GM21367 (cell line): ENCODE data around the gene ZBTB7A.

Experiments
- ATAC-seq: cut with Tn5 transposase; IDR thresholded peaks from one replicate; pipeline ENCODE4 v1.9.1; 2021; ENCODE audit not compliant: unreplicated experiment

The ZBTB7A gene

DNA sequence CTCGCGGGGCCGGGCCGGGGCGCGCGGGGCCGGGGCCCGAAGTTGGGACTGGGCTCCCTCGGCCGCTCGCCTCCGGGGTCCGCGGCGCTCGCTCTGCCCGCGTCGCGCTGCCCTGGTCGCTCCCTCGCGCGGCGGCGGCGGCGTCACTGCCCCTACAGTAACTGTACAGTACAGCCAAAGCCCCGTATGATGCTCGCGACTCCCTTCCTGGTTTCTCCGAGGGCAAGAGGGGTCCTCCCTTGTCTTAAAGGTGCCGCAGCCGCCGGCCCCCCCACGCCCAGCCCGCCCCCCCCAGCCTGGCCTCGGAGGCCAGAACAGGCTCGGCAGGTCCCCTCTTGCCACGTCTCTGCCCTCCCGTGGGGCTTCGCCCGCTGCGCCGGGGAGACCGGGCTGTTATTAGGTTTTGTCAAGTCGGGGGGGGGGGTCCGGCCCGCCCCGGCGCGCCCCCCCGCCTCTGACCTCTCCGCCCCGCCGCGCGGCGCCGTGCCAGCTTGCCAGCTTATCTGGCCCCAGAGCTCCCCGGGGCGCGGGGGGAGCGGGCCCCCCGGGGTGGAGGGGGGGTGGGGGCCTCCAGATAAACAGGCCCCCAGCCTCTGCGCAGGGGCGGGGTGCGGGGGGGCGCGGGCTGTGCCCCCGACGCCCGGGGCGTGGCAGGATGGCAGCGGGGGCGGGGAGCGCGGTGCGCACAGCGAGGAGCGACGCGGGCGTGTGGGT lies at the start of gene ZBTB7A:
ZBTB7A (minus strand) TSS at position 218 of the 714 bp plus-strand sequence. CDS start 11,667 bp downstream, outside the sequence.
- ATAC-seq: no peak

- no peak for ATAC-seq
Measured at GRCh38 chr19:4115818-4116385, 49.2 kb upstream of the ZBTB7A start.

DNA sequence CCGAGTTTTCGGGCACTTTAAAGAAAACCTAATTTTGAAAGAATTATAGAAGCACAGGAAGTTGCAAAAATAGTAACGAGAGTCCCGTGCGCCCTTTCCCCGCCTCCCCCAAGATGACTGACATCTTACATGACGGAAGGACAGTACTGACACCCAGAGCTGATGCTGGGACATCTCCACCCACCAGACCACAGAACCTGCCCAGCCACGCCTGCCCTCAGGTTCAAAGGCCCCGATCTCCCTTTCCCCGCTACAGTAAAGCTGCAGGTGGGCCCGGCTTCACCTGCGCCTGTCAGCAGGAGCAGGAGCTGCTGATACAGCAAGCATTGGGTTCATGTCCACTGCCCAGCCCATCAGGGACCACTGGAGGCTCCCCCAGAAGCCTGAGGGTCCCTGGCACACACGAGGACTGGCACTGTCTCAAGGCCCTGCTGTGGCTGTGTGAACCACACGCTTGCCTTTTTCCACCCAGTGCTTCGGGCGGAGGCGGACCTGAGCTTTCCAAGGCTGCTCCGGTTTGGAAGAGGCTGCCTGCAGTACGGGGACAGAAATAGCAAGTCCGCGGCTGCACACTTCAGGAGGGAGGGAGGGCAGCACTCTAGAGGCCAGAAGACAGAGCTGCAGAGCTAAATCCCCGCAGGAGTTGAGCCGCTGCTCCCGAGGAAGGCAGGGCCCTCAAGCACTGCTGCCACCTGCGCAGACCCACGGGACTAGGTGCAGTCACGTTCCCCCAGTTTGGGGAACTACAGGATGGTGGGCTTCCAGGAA lies 48.5 kb upstream of the ZBTB7A start:
- no peak for ATAC-seq

DNA sequence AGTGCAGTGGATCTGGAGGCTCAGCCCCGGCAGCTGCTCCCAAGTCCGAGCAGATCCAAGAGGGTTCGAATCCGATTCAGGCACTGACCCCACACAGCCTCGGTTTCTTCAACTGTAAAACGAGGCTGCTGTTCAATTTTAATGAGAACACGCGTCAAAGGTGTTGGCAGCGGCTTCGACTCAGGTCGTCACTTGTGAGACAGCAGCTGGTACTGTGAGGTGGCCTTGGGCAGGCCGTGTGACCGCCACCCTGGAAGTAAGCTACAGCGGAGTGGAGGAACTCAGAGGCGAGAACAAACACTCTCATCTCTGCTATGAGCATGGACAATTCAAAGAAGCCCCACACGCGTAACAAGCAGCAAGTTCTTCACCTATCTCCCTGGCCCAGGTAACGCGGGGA lies 47.5 kb upstream of the ZBTB7A start:
- no peak for ATAC-seq

GRCh38 chr19:4113398-4114088 lies 46.8 kb upstream of the ZBTB7A start:
- no peak for ATAC-seq

DNA sequence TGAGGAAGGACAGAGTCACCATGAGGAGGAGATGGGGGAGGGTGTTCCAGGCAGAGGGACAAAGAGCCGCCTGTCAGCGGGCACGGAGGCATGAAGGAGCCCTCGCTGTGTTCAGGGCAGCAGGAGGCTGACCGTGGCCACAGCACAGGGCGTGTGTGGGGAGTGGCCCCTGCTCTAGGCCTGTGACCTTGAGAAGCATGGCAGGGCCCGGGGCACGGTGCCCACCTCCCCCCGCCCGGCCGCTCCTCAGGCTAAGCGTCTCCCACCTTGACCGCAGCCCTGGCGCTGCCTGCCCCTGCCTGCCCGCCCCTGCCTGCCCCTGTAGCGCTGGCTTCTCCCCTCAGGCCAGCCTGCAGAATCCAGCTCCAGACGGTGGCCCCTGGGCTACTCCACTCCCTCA lies 45.7 kb upstream of the ZBTB7A start:
- no peak for ATAC-seq

DNA sequence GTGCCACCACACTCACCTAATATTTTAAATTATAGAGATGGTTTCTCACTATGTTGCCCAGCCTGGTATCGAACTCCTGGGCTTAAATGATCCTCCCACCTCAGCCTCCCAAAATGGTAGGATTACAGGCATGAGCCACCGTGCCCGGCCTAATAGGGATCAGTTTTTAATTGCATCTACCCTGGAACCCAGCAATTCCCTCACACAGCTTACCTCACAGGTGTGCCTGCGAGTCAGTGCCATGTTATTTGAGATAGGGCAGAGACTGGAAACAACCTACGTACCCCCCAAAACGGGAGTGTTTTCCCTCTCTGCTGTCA lies 42.9 kb upstream of the ZBTB7A start:
- ATAC-seq: no peak

- ATAC-seq: no peak
Measured at GRCh38 chr19:4108767-4109625, 42.3 kb upstream of the ZBTB7A start.

GRCh38 chr19:4103080-4103433 lies 36.4 kb upstream of the ZBTB7A start:
- ATAC-seq: no peak

DNA sequence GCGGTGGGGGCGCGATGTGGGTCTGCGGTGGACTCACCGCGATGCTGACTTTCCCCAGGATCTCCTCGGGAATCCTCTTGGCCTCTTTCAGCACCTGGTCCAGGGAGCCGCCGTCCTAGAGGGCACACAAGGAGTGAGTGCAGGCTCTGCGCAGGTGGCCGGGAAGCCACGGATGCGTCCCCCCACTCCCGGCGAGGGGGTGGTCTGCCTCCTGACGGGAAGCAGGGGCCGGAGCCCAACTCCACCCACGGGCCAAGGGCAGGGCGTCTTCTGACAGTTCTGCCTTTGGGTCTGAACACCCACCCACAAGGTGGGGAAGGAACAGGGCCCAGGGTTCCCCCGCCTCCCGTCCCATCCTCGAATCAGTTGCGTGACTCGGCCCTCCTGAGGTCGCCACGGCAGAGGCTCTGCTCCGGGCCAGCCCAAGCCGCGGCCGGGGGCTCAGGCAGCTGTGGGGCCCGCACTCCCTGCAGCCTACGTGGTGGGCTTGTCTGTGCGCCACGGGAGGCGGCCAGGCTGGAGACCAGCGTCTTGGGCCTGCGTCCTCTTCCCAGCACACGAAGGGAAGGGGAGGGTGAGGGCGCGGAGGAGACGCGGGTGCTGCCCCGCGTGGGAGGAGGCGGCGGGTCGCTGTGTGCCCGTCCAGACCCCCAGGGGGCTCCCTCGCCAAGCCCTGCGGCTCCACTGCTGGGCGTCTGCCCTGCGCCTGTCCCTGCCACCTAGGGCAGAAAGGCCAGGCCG lies 35.8 kb upstream of the ZBTB7A start:
- no peak for ATAC-seq

DNA sequence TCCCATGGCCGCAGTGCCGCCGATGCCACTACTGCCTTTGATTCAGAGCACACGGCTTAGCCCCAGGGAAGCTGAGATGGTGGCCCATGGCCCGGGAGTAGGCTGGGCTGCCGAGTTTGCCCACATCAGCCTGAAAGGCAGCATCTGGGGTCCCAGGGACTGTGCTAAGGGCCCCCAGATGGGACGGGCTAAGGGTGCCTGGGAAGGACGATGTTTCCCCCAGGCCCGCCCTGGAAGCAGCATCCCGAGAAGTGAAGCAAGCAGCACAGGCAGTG lies 34.7 kb upstream of the ZBTB7A start:
- no peak for ATAC-seq

DNA sequence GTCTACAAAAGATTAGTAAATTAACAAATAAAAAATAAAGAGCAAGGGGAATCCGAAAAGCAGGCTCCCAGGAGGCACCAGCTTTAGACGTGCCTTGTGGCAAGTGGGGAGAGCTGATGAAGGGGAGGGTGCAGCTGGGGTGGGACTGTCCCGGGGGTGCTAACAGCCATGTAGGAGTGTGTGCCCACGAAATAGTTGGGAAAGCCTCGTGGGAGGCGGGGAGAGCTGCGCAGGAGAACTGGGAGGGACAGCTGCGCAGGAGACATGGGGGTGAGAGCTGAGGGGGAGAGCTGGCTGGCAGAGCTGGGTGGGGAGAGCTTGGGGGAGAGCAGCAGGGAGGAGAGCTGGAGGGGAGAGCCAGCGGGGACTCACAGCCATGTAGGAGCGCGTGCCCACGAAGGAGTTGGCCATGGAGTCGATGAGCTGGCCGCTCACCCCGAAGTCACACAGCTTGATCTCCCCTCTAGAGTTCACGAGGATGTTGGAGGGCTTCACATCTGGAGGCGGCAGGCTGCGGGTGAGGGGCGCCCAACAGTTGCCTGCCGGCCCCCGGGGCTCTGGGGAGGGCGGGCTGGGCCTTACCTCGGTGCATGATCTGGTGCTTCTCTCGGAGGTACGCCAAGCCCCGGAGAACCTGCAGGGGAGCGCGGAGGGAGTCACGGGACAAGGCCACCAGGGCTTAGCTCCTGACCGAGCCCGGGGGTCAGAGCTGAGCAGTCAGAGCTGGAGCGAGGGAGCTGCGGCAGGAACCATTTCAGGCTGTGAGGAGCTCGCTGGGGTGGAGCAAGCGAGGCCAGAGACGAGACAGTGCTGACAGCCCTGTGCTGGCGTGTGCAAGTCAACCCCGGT lies 34.2 kb upstream of the ZBTB7A start:
- no peak for ATAC-seq

GRCh38 chr19:4099041-4099764 lies 32.5 kb upstream of the ZBTB7A start:
- no peak for ATAC-seq

DNA sequence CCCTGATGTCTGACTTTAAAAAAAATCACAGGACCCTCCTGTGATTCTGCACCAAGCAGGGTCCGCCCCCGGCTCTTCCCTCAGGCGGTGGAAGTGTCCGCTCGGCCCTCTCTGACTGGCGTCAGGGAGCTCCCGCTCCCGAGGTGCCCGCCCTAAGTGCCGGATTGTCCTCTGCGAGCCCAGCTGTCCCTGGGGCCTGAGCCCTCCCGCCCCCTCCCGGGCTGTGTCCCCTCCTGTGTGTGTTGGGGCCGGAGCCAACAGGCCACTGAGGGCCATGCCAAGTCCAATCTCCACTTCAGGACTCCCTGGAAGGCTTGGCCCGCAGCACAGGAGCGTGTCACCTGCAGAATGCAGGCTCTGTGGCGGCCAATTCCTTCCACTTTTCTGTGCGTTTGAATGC lies 31.8 kb upstream of the ZBTB7A start:
- ATAC-seq: no peak

DNA sequence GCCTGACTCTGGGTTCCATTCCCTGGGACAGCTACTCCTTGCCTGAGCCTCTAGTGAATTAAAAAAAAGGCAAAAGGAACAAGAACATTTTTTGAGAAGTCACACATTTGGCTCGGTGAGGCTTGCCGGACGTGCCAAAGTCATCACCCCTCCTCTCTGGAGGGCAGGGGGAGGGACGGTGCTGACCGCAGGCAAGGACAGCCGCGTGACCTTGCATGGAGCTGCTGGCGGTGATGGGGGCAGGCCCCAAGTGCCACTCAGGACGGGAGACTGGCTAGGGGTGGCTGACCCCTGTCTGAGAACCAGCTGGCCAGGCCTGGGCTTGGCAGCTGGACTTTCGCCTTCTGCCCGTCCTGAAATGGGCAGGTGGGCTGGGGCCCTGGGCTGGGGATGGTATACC lies 30.8 kb upstream of the ZBTB7A start:
- ATAC-seq: no peak

DNA sequence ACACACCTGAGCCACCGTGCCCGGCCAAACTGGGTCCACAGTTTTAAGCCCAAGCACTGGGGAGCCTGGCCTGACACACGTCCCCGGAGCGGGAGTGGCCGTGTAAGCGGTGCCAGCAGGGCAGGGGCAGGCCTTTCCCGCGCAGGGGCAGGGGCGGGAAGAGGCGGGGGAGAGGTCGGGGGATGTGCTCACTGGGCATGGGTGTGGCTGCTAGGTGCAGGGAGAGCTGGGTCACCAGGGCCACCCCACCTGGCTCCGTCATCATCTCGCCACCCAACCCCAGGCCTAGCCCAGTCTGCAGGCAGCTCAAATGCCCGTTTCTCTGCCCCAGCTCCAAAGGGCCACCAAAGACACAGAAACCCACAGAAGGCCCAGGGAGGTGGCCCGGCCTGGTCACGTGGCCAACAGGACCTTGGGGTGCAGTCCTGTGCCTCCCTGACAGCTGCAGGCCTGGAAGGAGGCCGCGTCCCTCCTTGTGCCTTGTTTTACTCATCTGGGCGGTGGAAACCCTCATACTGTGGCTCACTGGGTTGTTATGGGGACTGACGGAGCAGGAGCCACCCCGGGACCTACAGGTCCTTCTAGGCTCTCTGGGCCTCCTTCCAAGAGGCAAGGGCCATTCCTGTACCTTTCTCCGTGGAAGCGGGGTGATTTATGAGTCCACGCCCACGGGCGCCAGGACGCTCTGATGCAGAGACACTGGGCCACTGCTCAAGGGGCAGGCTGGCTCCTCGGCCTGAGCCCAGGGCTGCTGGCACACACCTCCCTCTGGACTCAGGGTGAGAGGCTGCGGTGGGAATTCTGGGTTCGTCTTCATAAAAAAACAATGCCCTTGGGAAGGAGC lies 29.6 kb upstream of the ZBTB7A start:
- no peak for ATAC-seq

DNA sequence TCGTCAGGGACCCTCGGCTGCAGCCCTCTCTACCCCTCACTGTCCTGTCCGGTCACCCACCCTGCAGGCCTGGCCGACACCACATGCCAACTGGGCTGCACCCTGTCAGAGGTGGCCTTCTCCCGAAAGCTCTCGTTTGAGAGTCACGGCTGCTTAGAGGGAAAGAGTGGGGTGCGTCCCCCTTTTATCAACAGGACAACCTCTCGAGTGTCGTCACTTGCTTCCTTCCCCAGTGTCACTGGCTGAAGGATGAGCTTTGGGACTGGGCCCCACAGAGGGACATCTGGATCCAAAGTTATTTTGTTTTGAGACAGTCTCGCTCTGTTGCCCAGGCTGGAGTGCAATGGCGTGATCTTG lies 28.8 kb upstream of the ZBTB7A start:
- ATAC-seq: no peak
